GM18867 (cell line): ENCODE measurements around the gene POU6F1.

Experiments used
- ATAC-seq: cut with Tn5 transposase; IDR thresholded peaks from one replicate; pipeline ENCODE4 v1.9.1; 2021; ENCODE audit warnings: mild to moderate bottlenecking, moderate library complexity; ENCODE audit not compliant: unreplicated experiment

The POU6F1 gene

GRCh38 chr12:51171884-51172514, 45.9 kb downstream of the POU6F1 start:
- no peak for ATAC-seq

GRCh38 chr12:51163795-51164194, 54.1 kb downstream of the POU6F1 start:
- ATAC-seq: no peak

DNA sequence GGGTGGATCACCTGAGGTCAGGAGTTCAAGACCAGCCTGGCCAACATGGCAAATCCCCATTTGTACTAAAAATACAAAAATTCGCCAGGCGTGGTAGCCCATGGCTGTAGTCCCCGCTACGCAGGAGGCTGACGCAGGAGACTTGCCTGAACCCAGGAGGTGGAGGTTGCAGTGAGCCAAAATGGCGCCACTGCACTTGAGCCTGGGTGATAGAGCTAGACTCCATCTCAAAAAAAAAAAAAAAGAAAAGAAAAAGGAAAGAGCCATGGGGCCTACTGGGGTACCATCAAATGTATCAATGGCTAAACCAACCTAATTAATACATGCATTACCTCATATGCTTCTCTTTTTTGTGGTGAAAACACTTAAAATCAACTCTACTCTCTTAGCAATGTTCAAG, 55.6 kb downstream of the POU6F1 start:
- no peak for ATAC-seq

DNA sequence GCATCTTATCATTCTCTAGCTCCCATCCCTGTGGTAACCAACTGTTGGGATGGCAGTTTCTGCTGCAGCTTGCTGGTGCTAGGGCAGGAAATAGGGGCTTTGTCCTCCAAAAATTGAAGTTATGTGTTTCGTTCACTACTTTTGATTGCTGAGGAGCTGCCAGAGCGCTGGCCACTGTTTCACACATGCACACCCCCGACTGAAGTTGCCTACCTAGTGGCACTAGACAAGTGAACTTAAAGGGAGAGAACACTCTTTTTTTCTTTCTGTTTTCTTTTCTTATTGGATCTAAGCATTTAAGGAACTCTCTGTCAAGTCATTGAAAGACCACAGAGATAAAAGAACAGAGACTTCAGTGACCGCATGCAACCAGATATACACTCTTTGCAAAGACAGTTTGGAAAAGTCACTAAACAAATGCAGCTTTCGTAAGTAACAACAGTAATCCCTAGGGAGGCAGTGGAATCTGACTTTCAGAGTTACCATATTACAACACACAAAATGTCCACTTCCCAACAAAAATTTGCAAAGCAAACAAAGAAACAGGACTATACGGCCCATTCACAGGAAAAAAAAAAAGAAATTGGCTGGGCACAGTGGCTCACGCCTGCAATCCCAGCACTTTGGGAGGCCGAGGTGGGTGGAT, 56.9 kb downstream of the POU6F1 start:
- no peak for ATAC-seq

DNA sequence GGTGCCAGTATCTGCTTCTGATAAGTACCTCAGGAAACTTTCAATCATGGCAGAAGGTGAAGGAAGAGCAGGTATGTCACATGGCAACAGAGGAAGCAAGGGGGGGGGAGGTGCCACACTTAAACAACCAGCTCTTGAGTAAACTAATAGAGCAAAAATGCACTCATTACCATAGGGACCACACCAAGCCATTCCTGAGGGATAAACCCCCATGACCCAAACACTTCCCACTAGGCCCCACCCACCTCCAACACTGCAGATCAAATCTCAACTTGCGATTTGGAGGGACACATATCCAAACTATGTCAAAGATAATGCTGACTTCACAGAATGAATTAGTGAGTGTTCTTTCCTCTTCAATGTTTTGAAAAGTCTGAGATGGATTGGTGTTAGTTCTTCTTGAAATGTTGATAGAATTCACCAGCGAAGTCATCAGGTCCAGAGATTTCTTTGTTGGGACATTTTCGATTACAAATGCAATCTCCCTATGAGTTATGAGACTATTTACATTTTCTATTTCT, 61.6 kb downstream of the POU6F1 start:
- no peak for ATAC-seq

DNA sequence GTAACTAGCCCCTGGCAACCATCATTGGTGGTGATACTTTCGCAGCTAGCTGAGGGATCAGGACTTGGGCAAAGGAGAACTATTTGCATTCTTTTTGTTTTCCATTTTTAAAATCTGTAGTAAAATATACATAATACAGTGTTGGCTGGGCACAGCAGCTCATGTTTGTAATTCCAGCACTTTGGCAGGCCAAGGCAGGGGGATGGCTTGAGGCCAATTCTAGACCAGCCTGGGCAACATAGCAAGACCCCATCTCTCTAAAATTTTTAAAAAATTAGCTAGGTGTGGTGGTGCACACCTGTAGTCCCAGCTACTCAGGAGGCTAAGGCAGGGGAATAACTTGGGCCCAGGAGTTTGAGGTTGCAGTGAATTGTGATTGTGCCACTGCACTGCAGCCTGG, 64.9 kb downstream of the POU6F1 start:
- no peak for ATAC-seq

DNA sequence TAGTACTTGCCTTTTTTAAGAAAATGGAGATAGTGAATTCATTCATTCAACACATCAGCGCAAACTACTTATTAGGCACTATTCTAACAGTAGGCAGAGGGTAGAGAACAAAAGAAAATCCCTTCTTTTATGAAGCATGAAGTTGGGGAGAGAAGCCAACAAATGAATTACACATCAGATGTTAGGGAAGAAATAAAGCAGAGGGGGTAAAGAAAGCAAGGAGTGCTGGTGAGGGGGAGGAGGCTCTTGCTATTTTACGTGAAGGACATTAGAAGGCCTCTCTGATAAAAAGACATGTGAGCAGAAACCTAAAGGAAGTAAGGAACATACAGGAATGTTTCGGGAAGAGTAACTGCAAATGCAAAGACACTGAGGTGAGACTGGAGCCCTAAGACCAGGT, 67.1 kb downstream of the POU6F1 start:
- no peak for ATAC-seq

GRCh38 chr12:51147309-51147708, 70.6 kb downstream of the POU6F1 start:
- ATAC-seq: no peak

DNA sequence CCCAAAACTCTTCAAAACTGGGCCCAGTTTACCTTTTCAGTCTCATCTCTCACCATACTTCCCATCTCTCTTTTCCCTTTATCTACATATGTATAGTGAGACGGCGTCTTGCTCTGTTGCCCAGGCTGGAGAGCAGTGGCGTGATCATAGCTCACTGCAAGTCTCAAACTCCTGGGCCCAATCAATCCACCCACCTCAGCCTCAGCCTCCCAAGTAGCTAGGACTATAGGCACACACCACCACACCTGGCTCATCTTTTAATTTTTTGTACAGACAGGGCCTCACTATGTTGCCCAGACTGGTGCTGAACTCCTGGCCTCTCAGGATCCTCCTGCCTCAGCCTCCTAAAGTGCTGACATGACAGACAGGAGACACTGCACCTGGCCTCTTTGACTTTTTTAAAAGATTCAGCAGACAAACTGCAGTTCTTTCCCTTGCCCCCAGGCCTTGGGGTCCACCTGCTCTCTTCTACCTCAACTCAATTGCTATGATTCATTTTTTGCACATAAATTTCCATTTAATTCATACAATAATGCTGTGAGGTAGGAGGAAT, 78.5 kb downstream of the POU6F1 start:
- ATAC-seq: no peak
